HG03354 (cell line): ENCODE measurements around the gene ABCA13.
"Not testable (repeated sequence)": the region's sequence is repeated elsewhere in the genome, so short reads cannot be mapped to it uniquely, and the experiment has no call there.

Experiments
- ATAC-seq: cut with Tn5 transposase; IDR thresholded peaks from one replicate; pipeline ENCODE4 v1.9.1; 2021; ENCODE audit warnings: mild to moderate bottlenecking; ENCODE audit not compliant: unreplicated experiment, poor library complexity, severe bottlenecking

The ABCA13 gene

DNA sequence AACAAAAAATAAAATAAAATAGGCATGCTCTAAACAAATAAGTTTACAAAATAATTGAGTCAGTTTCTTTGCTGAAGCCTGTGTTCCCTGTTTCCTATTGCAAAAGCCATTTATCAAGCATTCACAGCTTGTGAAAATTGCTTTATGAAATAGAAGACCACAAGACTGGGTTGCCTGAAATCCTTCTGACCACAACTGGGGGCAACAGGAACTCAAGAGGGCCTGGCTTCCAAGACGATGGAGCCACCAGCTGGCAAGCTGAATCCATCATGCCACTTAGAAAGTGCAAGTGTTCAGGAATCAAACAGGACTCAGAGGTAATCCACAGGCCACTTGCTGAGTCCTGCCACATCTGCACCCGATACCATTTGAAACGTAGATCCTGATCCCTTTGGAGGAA lies 752 bp upstream of the ABCA13 start:
- no peak for ATAC-seq

DNA sequence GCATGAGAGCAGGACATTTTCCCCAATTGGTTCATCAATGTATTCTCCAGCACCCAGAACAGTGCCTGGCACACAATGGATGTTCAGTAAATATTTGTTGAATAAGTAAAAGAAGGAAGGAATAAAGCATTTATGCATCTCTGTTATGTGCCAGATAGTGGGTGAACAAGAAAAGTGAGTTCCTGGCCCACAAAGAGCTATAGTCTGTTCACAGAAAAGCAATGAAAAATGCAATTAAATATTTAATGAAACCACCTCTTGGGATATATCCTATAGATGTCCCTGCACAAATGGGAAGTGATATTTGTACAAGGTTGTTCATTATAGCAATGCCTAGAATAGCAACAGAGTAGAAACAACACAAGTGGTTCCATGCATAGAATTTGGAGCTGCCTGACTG lies 2.1 kb downstream of the ABCA13 start:
- ATAC-seq = no peak

GRCh38 chr7:48173756-48174382 lies 2.6 kb downstream of the ABCA13 start:
- no peak for ATAC-seq

- no peak for ATAC-seq
Observed at GRCh38 chr7:48175019-48175418, 3.8 kb downstream of the ABCA13 start.

- ATAC-seq = no peak
Observed at GRCh38 chr7:48176356-48176893, 5.2 kb downstream of the ABCA13 start.

GRCh38 chr7:48177271-48177670 lies 6.0 kb downstream of the ABCA13 start:
- no peak for ATAC-seq

DNA sequence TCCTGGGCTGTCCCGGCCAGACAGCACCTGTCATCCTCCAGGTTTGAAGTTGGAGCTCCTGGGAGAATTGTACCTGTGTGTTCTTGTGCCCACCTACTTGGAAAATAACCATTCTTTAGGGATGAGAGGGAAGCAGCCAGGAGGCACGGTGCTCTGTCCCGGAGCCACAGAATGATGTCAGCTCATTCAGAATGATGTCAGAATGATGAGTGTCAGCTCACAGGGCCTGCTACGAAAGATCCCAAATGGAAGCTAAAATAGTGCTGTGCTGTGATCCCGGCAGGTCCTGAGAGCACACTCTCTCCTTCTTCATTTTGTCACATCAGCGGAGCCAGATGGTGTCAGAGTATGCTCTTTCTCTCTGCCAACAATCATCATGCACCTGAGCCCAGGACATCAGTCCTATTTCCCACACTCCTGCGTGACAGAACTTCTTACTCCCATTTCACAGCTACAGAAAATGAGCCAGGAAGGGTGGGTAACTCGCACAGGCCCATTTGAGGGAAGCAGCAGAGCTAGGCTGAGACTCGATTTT lies 8.3 kb downstream of the ABCA13 start:
- no peak for ATAC-seq

DNA sequence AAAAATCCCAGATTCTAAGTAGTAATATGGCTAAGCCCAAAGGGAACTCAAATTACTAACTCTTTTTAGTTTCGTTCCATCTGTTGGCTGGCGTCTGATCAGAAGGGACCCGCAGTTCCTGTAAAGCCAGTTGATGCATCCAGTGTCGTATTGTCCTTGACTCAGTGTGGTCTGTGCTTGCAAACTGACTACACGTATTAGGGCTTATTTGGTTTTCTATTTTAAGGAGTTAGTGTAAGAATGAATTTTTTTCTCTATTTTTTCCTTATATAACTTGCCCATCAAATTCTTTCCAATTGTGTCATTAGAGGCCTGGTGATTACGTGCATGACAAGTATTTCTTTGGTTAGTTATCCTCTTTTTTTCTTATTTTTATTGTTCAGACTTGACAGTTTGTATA lies 9.7 kb downstream of the ABCA13 start:
- no peak for ATAC-seq

DNA sequence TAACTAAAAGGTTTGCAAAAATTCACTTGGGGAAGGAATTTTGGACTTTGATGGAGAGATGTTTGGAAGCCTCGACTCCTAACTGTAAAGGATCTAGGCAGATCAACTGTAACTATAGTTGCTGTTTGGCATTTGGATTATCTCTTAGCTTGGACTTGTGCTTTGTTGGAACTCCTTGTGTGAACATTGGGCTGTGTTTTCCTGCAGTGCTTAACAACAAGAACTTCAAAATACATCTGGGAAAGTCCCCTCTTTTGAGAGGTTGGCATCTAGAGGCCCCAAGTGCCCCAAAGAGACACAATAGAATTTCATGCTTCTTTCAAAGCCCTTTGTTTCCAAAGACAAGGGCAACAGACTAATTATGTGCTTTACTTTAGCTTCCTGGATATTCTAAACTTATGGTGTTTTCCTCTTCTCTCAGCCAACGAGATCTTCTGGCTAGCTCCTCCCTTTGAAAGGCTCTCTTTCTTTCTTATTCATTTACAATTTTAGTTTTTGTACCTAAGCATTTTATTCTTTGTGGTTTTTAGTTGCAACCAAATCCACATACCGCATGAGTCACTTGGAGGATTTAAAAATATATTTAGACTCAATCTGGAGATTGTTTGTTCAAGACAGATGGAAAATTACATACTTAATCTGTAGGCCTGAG lies 11.6 kb downstream of the ABCA13 start:
- ATAC-seq = no peak

DNA sequence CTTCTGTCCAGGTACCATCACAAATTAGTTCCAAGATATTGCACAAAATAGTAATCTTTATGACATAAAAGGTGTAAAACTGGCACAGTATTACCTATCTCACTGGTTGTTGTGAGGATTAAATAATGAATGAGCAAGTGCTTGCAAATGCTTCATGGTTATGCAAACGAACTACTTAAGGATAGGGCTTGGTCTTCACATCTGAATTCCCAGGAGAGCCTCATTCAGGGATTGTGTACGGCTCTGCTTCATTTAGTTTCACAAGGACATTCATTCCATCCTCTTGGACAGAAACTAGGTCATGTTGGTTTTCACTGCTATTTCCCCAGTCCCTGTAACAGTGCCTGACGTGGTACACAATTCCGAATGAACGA lies 12.1 kb downstream of the ABCA13 start:
- no peak for ATAC-seq

DNA sequence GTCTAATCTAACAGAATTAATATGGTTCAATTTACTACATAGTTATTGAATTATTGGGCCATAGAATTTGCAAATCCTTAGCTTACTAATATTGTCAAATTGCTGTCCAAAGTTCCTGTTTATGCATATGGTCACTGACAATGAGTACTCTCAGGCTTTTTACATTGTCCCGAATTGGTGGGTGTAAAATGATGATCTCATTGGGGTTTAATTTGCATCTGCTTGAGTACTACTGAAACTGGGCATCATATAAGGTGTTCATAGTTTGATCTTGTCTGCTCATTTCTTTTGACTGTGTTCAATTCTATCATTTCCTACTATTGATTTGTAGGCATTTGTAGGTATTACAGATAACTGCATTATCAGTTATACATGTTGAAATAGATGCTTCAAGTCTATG lies 12.7 kb downstream of the ABCA13 start:
- no peak for ATAC-seq

DNA sequence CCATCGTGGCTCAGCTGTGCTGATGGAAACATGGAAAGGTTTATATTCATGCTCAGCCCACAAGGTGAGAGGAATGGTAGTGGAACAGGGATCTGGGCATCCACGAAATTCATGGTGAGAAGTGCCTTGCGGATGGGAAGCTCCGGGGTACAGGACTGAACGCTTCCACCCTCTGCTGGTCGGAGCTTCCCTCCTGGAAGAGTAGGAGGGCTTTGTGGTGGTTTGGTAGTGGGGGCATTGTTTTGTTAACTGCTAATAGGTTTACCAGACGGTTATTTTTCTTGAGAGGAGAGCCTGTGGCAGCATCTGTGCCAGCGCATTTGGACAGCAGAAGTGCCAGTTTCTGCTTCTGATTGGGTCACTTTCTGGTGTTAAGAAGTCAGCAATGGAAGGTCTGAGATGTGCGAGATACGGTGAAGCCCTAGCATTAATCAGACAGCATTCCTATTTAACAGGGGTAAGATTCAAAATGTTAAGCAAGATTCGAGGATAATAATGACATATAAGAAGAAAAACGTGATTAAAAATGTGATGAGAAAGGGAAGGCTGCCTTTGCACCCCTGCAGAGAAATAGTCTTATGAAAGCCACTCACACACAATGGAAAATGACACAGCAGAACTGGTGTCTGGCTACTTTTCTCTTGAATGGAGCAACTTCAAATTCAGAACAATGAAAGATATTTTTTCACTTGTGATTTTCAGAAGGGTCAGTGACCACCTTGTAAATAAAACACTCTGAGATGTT lies 17.7 kb downstream of the ABCA13 start:
- ATAC-seq = no peak

DNA sequence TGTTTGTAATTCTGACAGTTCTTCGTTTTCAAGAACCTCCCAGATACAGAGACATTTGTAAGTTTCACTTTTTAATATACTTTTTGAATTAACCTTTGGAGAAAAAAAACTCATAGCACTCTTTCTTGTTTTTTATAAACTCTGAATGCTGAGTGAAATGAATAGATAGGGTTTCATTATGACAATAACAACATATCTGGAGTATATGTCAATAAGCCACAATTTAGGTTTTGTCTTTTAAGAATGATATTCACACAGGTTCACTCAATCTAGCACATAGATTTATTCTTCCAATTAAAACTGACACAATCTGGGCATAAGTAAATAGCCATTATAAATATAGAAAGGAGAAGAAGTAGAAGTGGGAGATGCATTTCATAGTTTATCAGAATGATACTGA lies 21.7 kb downstream of the ABCA13 start:
- ATAC-seq = no peak

GRCh38 chr7:48193421-48193820 lies 22.2 kb downstream of the ABCA13 start:
- no peak for ATAC-seq

DNA sequence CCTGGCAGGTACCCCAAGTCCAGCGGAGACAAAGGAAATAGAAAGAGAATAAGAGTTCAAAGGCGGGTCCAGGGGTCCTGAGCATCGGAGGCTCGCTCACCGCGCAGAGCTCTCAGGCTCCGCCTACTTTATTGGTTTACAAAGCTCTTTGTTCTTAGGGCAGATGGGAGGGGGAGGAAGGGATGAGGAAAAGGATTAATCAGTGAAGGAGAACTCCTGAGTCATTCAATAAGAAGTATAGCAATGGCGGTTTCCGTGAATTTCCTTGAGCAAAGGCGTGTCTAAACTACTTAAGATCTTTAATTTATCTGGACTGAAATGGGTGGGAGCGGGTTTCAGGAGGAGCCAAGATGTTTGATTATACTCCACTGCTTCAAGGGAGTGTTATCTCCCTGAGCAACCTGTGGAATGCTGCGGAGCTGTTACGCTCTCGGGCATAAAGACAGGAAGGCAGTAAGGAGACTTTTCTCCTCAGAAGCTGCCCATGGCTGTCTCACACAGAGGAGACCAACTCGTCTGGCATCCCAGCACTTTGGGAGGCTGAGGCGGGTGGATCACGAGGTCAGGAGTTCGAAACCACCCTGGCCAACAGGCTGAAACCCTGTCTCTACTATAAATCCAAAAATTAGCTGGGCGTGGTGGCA lies 29.8 kb downstream of the ABCA13 start:
- not testable (repeated sequence) for ATAC-seq

DNA sequence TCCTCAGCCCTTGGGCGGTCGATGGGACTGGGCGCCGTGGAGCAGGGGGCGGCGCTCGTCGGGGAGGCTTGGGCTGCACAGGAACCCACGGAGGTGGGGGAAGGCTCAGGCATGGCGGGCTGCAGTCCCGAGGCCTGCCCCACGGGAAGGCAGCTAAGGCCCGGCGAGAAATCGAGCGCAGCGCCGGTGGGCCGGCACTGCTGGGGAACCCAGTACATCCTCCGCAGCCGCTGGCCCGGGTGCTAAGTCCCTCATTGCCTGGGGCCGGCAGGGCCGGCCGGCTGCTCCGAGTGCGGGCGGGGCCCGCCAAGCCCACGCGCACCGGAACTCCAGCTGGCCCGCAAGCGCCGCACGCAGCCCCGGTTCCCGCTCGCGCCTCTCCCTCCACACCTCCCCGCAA lies 31.7 kb downstream of the ABCA13 start:
- ATAC-seq = not testable (repeated sequence)

DNA sequence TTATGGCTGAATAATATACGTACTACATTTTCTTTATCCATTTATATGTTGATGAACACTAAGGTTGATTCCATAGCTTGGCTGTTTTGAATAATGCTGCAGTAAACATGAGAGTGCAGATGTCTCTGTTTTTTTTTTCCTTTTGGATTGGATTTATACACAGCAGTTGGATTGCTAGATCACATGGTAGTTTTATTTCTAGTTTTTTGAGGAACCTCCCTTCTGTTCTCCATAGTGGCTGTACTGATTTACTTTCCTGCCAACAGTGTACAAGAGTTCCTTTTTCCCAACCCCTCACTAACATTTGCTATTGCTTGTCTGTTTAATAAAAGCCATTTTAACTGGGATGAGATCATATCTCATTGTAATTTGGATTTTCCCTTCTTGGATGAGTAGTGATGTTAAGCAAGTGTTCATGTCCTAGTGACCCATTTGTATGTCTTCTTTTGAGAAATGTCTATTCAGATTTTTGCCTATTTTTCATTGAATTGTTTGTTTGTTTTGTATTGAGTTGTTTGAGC lies 36.0 kb downstream of the ABCA13 start:
- ATAC-seq = no peak

DNA sequence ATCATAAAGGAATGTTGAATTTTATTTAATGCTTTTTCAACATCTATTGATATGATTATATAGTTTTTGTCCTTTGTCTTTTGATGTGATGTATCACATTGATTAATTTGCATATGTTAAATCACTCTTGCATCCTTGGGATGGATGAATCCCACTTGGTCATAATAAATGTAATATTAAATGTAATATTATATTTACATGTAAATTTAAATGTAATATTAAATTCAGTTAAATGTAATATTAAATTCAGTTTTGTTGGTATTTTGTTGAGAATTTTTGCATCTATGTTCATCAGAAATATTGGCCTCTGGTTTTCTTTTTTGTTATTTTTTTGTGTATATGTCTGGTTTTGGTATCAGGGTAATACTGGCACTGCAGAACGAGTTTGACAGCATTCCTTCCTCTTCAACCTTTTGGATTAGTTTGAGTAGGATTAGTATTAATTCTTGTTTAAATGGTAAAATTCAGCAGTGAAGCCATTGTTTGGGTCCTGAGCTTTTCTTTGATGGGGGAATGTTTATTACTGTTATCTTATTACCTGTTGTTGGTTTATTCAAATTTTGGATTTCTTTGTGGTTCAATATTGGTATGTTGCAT lies 37.8 kb downstream of the ABCA13 start:
- ATAC-seq = no peak

- no peak for ATAC-seq
Observed at GRCh38 chr7:48213226-48213625, 42.0 kb downstream of the ABCA13 start.

- ATAC-seq = no peak
Observed at GRCh38 chr7:48217266-48217665, 46.0 kb downstream of the ABCA13 start.
